ENCODE measurements around the gene TUBB6. TPM values are rescaled to one million over a fixed set of nuclear protein-coding genes. Genes with fewer than 3 reads are reported as not detected.

Gene TUBB6
- total RNA-seq, 1 donor: 312 TPM

GRCh38 chr18:12271376-12272235 lies 36.4 kb upstream of the TUBB6 start:
- peak overlapping the region; percentile 78 for H3K4me3 ChIP-seq (ENCODE audit: insufficient read depth, low read length)
- H2AFZ ChIP-seq (ENCODE audit: low read length): peak overlapping the region; percentile 84
- peak; percentile 98 for DNase-seq (ENCODE audit: insufficient read length, low spot score, missing footprints)
- no peaks in the 10 kb centered on the region for H3K36me3 ChIP-seq (ENCODE audit: insufficient read depth, low read length)
- no peaks in the 10 kb centered on the region for H4K20me1 ChIP-seq (ENCODE audit: insufficient read depth, low read length)
- peak overlapping the region; percentile 80 for H3K4me2 ChIP-seq (ENCODE audit: insufficient read depth, low read length)
- no peaks in the 10 kb centered on the region for H3K27me3 ChIP-seq (ENCODE audit: insufficient read depth, low read length)
- TF ChIP-seq CTCF (IDR thresholded peaks at IDR 0.05; ENCODE audit: extremely low read depth, low read depth, low read length): peak; percentile 64
- H3K79me2 ChIP-seq (ENCODE audit: insufficient read depth, low read length): no peaks in the 10 kb centered on the region
- no peaks in the 10 kb centered on the region for H3K4me1 ChIP-seq (ENCODE audit: insufficient read depth, low read length)
- peak overlapping the region; percentile 60 for H3K27ac ChIP-seq (ENCODE audit: low read depth, low read length)
- no peaks in the 10 kb centered on the region for H3K9me3 ChIP-seq (ENCODE audit: low read depth, low read length)

- Histone ChIP-seq H3K4me1 (ENCODE audit: insufficient read depth, low read length) (peaks cover 19% of the 10 kb centered on the region), H3K79me2 (ENCODE audit: insufficient read depth, low read length) (peaks cover 8% of the 10 kb centered on the region), H3K4me2 (ENCODE audit: insufficient read depth, low read length) (no peak overlapping the region), H3K9me3 (ENCODE audit: low read depth, low read length) (no peaks in the 10 kb centered on the region), H3K36me3 (ENCODE audit: insufficient read depth, low read length) (no peaks in the 10 kb centered on the region), H3K27ac (ENCODE audit: low read depth, low read length) (no peak overlapping the region), H3K27me3 (ENCODE audit: insufficient read depth, low read length) (no peaks in the 10 kb centered on the region), H3K4me3 (ENCODE audit: insufficient read depth, low read length) (no peak overlapping the region), H2AFZ (ENCODE audit: low read length) (no peak overlapping the region), H4K20me1 (ENCODE audit: insufficient read depth, low read length) (no peaks in the 10 kb centered on the region)
- no peak for TF ChIP-seq CTCF (IDR thresholded peaks at IDR 0.05; ENCODE audit: extremely low read depth, low read depth, low read length)
- no peak for DNase-seq (ENCODE audit: insufficient read length, low spot score, missing footprints)
Measured at GRCh38 chr18:12274793-12275192, 33.2 kb upstream of the TUBB6 start.

GRCh38 chr18:12276736-12277554 lies 31.1 kb upstream of the TUBB6 start:
- no peak for DNase-seq (ENCODE audit: insufficient read length, low spot score, missing footprints)
- Histone ChIP-seq H3K79me2 (ENCODE audit: insufficient read depth, low read length) (peaks cover 12% of the 10 kb centered on the region), H2AFZ (ENCODE audit: low read length) (no peak overlapping the region), H3K27ac (ENCODE audit: low read depth, low read length) (no peak overlapping the region), H3K27me3 (ENCODE audit: insufficient read depth, low read length) (no peaks in the 10 kb centered on the region), H3K36me3 (ENCODE audit: insufficient read depth, low read length) (no peaks in the 10 kb centered on the region), H4K20me1 (ENCODE audit: insufficient read depth, low read length) (no peaks in the 10 kb centered on the region), H3K4me1 (ENCODE audit: insufficient read depth, low read length) (peaks cover 32% of the 10 kb centered on the region), H3K9me3 (ENCODE audit: low read depth, low read length) (no peaks in the 10 kb centered on the region), H3K4me3 (ENCODE audit: insufficient read depth, low read length) (no peak overlapping the region), H3K4me2 (ENCODE audit: insufficient read depth, low read length) (no peak overlapping the region)
- TF ChIP-seq CTCF (IDR thresholded peaks at IDR 0.05; ENCODE audit: extremely low read depth, low read depth, low read length): no peak

- DNase-seq (ENCODE audit: insufficient read length, low spot score, missing footprints): no peak
- Histone ChIP-seq H3K4me1 (ENCODE audit: insufficient read depth, low read length) (peaks cover 43% of the 10 kb centered on the region), H3K27me3 (ENCODE audit: insufficient read depth, low read length) (no peaks in the 10 kb centered on the region), H2AFZ (ENCODE audit: low read length) (peak overlapping the region; percentile 89), H3K27ac (ENCODE audit: low read depth, low read length) (peak overlapping the region; percentile 95), H3K79me2 (ENCODE audit: insufficient read depth, low read length) (peaks cover 12% of the 10 kb centered on the region), H3K4me2 (ENCODE audit: insufficient read depth, low read length) (peak overlapping the region; percentile 81), H3K36me3 (ENCODE audit: insufficient read depth, low read length) (no peaks in the 10 kb centered on the region), H4K20me1 (ENCODE audit: insufficient read depth, low read length) (no peaks in the 10 kb centered on the region), H3K9me3 (ENCODE audit: low read depth, low read length) (no peaks in the 10 kb centered on the region), H3K4me3 (ENCODE audit: insufficient read depth, low read length) (peak overlapping the region; percentile 69)
- TF ChIP-seq CTCF (IDR thresholded peaks at IDR 0.05; ENCODE audit: extremely low read depth, low read depth, low read length): no peak
Measured at GRCh38 chr18:12278215-12278671, 29.8 kb upstream of the TUBB6 start.

All from osteoblast (primary cell).